ENCODE measurements around the gene HARS1.
"Not testable (repeated sequence)": the region's sequence is repeated elsewhere in the genome, so short reads cannot be mapped to it uniquely, and the experiment has no call there.

Gene HARS1

DNA sequence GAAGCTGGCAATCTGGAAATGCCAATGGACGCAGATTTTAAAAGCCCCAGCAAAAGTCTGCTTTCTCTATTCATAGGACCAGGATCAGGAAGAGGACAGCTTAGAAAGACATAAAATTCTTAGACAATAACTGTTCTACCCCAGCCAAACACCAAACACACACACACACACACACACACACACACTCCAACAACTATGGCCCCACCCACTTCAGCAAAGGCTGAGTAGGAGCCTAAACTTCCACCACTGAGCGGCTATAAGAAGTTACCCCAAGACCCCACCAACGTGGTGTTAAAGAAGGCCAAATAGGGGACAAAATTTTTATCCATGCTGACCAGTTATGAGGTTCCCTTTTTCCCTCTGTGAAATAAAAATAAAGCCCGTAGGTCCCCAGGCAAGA, 41.9 kb upstream of the HARS1 start:
- Histone ChIP-seq H3K4me2 (ENCODE audit: low read length) (no peak overlapping the region), H3K27me3 (ENCODE audit: insufficient read depth, low read length) (no peaks in the 10 kb centered on the region; the same call in 1 of the 2 replicates), H3K9me3 (ENCODE audit: low read length) (peaks cover 2% of the 10 kb centered on the region; the same call in 1 of the 2 replicates), H3K36me3 (ENCODE audit: insufficient read depth, low read length) (no peaks in the 10 kb centered on the region), H4K20me1 (ENCODE audit: insufficient read depth, low read length) (no peaks in the 10 kb centered on the region), H3K4me1 (ENCODE audit: insufficient read depth, low read length, severe bottlenecking) (no peaks in the 10 kb centered on the region), H3K79me2 (ENCODE audit: insufficient read depth, low read length) (no peaks in the 10 kb centered on the region), H3K9me2 (ENCODE audit: low read depth, low read length) (no peaks in the 10 kb centered on the region), H3K27ac (ENCODE audit: low read depth, low read length, poor library complexity, severe bottlenecking) (no peak overlapping the region), H3F3A (ENCODE audit: insufficient read depth, low read length) (no peaks in the 10 kb centered on the region), H3K4me3 (ENCODE audit: low read depth, low read length, poor library complexity, severe bottlenecking) (no peak overlapping the region), H3K9ac (ENCODE audit: low read length) (no peak overlapping the region), H2AFZ (ENCODE audit: low read length) (no peak overlapping the region)
- TF ChIP-seq EZH2 (IDR thresholded peaks at IDR 0.05; ENCODE audit: borderline replicate concordance, low read length), result no peak
- TF ChIP-seq, protein P1, sequence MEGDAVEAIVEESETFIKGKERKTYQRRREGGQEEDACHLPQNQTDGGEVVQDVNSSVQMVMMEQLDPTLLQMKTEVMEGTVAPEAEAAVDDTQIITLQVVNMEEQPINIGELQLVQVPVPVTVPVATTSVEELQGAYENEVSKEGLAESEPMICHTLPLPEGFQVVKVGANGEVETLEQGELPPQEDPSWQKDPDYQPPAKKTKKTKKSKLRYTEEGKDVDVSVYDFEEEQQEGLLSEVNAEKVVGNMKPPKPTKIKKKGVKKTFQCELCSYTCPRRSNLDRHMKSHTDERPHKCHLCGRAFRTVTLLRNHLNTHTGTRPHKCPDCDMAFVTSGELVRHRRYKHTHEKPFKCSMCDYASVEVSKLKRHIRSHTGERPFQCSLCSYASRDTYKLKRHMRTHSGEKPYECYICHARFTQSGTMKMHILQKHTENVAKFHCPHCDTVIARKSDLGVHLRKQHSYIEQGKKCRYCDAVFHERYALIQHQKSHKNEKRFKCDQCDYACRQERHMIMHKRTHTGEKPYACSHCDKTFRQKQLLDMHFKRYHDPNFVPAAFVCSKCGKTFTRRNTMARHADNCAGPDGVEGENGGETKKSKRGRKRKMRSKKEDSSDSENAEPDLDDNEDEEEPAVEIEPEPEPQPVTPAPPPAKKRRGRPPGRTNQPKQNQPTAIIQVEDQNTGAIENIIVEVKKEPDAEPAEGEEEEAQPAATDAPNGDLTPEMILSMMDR (IDR thresholded peaks at IDR 0.05; ENCODE audit: low read length), result no peak

DNA sequence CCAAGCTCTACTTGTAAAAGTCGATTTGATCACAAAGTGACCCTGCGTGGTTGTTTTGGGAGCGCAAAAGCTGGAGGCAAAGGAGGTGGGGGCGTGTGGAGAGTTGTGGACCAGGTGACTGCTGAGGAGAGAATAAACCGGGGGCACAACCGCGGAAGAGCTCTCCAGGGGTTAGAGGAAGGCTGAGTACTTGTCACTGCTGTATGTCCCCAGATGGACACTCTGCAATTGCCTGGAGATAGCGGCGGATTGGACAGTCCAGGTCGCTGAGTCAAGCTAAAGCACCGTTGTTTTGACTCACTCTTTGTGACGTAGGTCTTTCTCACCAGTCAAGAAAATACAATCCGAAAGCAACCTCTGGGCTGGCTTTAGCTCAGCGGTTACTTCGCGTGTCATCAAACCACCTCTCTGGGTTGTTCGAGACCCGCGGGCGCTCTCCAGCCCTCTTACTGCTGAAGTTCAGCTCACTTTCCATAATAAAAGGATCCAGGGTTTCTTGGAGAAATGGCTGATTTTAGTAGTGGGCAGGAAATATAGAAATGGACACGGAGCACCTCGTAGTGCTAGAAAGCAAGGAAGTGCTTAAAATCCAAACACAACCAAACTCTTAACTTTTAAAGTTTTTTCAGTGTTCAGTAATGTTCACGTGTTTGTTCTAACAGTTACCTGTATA, 34.8 kb upstream of the HARS1 start:
- Histone ChIP-seq H3F3A (ENCODE audit: insufficient read depth, low read length) (no peaks in the 10 kb centered on the region), H3K9ac (ENCODE audit: low read length) (no peak overlapping the region), H3K4me2 (ENCODE audit: low read length) (no peak overlapping the region), H3K9me3 (ENCODE audit: low read length) (no peaks in the 10 kb centered on the region), H3K27me3 (ENCODE audit: insufficient read depth, low read length) (no peaks in the 10 kb centered on the region), H3K4me1 (ENCODE audit: insufficient read depth, low read length, severe bottlenecking) (no peaks in the 10 kb centered on the region), H3K9me2 (ENCODE audit: low read depth, low read length) (no peaks in the 10 kb centered on the region), H2AFZ (ENCODE audit: low read length) (no peak overlapping the region), H3K27ac (ENCODE audit: low read depth, low read length, poor library complexity, severe bottlenecking) (no peak overlapping the region), H4K20me1 (ENCODE audit: insufficient read depth, low read length) (no peaks in the 10 kb centered on the region), H3K36me3 (ENCODE audit: insufficient read depth, low read length) (no peaks in the 10 kb centered on the region), H3K79me2 (ENCODE audit: insufficient read depth, low read length) (no peaks in the 10 kb centered on the region), H3K4me3 (ENCODE audit: low read depth, low read length, poor library complexity, severe bottlenecking) (no peak overlapping the region)
- TF ChIP-seq EZH2 (IDR thresholded peaks at IDR 0.05; ENCODE audit: borderline replicate concordance, low read length), result no peak
- TF ChIP-seq, protein P1 (IDR thresholded peaks at IDR 0.05; ENCODE audit: low read length), result no peak

DNA sequence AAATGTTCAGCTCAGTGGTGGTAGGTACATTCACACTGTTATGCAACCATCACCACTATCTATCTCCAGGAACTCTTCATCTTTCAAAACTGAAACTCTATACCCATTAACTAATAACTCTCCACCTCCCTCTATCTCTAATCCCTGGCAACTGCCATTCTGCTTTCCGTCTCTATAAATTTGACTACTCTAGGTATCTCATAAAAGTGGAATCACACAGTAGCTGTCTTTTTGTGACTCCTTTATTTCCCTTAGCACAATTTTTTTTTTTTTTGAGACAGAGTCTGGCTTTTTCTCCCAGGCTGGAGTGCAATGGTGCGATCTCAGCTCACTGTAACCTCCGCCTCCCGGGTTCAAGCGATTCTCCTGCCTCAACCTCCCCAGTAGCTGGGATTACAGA, 30.2 kb upstream of the HARS1 start:
- not testable (repeated sequence) for H3K27me3 ChIP-seq (ENCODE audit: insufficient read depth, low read length); H3K36me3 ChIP-seq (ENCODE audit: insufficient read depth, low read length); H3K4me2 ChIP-seq (ENCODE audit: low read length); H3K9me3 ChIP-seq (ENCODE audit: low read length); H3K4me3 ChIP-seq (ENCODE audit: low read depth, low read length, poor library complexity, severe bottlenecking); H3K4me1 ChIP-seq (ENCODE audit: insufficient read depth, low read length, severe bottlenecking); H2AFZ ChIP-seq (ENCODE audit: low read length); H3K79me2 ChIP-seq (ENCODE audit: insufficient read depth, low read length); H3F3A ChIP-seq (ENCODE audit: insufficient read depth, low read length); H3K27ac ChIP-seq (ENCODE audit: low read depth, low read length, poor library complexity, severe bottlenecking); H3K9ac ChIP-seq (ENCODE audit: low read length); H3K9me2 ChIP-seq (ENCODE audit: low read depth, low read length); H4K20me1 ChIP-seq (ENCODE audit: insufficient read depth, low read length)

DNA sequence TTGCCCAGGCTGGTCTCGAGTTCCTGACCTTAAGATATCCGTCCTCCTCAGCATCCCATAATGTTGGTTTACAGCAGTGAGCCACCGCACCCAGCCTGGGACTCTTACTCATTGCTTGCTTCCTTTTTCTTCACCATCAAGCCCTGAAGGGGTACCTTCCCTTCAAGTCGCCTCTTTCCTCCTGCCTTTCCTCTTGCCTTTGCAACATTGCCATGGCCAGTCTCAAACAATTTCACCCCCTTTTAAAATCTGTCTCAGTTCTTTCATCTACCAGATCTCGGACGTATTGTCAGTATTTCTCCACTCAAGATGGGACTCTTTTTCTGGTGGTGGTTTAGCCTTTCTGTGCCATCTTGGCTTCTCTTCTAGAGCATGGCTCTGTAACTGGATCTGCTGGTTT, 29.6 kb upstream of the HARS1 start:
- not testable (repeated sequence) for H3K27ac ChIP-seq (ENCODE audit: low read depth, low read length, poor library complexity, severe bottlenecking); H3K4me2 ChIP-seq (ENCODE audit: low read length); H3K9me2 ChIP-seq (ENCODE audit: low read depth, low read length); H3K4me1 ChIP-seq (ENCODE audit: insufficient read depth, low read length, severe bottlenecking); H3K27me3 ChIP-seq (ENCODE audit: insufficient read depth, low read length); H3K4me3 ChIP-seq (ENCODE audit: low read depth, low read length, poor library complexity, severe bottlenecking); H3K79me2 ChIP-seq (ENCODE audit: insufficient read depth, low read length); H3K9me3 ChIP-seq (ENCODE audit: low read length); H2AFZ ChIP-seq (ENCODE audit: low read length); H3K9ac ChIP-seq (ENCODE audit: low read length); H3K36me3 ChIP-seq (ENCODE audit: insufficient read depth, low read length); H4K20me1 ChIP-seq (ENCODE audit: insufficient read depth, low read length); H3F3A ChIP-seq (ENCODE audit: insufficient read depth, low read length)
